HL-60 (cell line): ENCODE results near the gene ADAM19.

ENCODE experiments used
- DNase-seq, 2 experiments: peaks; one replicate each; pipeline ENCODE4 v3.0.0-alpha.2; 2010 to 2020; ENCODE audit warnings: low read depth in 1 of 2, low spot score in 1 of 2
- H3K27ac ChIP-seq: fragments of 250-450 bp; sonication (Bioruptor Pico); replicated peaks from 2 replicates; pipeline ENCODE4 v1.5.1; 2020; ENCODE audit warnings: mild to moderate bottlenecking, moderate library complexity
- H3K27me3 ChIP-seq: fragments of 250-450 bp; sonication (Bioruptor Pico); 2 replicates; pipeline ENCODE4 v1.5.1; 2021; ENCODE audit warnings: mild to moderate bottlenecking, moderate library complexity; ENCODE audit not compliant: insufficient read depth, poor library complexity, severe bottlenecking
- H3K4me3 ChIP-seq: replicated peaks from 2 replicates; pipeline ENCODE4 v1.5.1; 2011; ENCODE audit warnings: mild to moderate bottlenecking, control low read depth, low read length; ENCODE audit not compliant: insufficient read depth
- GABPA ChIP-seq: IDR thresholded peaks from 2 replicates; pipeline ENCODE4 v1.6.1; 2012; ENCODE audit warnings: low read depth
- POLR2AphosphoS5 ChIP-seq: IDR thresholded peaks from 2 replicates; pipeline ENCODE4 v1.6.1; 2012; ENCODE audit warnings: low read depth
- SPI1 ChIP-seq: IDR thresholded peaks from 2 replicates; pipeline ENCODE4 v1.6.1; 2012; ENCODE audit warnings: low read depth, mild to moderate bottlenecking, borderline replicate concordance
- TF ChIP-seq, protein P1 (sequence below): IDR thresholded peaks from 2 replicates; pipeline ENCODE4 v1.6.1; 2012; ENCODE audit warnings: low read depth; ENCODE audit not compliant: insufficient replicate concordance
- TF ChIP-seq, protein P2 (sequence below): IDR thresholded peaks from one replicate; pipeline ENCODE4 v1.5.1; 2011; ENCODE audit warnings: low read length, control low read depth, inconsistent platforms; ENCODE audit not compliant: insufficient read depth

ADAM19 gene

DNA sequence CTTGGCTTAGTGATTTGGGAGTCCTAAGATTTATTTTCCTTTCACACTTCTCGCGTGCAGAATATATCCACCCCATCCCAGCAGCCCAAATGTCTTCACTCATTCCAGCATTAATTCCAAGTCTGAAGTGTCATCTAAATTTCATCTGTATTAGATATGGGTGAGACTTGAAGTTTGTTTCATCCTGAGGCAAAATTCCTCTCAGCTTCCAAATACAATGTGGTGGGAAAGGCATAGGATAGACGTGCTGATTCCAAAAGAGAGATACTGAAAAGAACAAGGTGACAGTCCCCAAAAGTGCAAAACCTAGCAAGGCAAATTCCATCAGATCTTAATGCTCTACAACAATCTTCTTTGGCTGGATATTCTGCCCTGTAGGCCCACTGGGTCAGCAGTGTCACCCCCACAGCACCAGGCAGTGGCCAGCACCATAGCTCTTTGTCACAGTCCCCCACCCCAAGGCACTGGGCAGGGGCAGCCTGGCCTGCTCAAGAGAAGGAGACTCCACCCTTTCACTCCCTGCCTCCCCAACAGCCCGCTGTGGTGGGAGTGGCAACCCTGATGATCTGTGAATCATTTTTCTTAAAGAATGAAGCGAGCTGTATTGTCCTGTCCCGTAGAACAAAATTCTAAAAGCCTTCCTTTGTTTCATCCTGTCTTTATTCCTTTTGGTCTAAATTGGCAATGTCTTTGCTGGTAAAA lies 2.7 kb upstream of the ADAM19 start:
- TF ChIP-seq, protein P1, sequence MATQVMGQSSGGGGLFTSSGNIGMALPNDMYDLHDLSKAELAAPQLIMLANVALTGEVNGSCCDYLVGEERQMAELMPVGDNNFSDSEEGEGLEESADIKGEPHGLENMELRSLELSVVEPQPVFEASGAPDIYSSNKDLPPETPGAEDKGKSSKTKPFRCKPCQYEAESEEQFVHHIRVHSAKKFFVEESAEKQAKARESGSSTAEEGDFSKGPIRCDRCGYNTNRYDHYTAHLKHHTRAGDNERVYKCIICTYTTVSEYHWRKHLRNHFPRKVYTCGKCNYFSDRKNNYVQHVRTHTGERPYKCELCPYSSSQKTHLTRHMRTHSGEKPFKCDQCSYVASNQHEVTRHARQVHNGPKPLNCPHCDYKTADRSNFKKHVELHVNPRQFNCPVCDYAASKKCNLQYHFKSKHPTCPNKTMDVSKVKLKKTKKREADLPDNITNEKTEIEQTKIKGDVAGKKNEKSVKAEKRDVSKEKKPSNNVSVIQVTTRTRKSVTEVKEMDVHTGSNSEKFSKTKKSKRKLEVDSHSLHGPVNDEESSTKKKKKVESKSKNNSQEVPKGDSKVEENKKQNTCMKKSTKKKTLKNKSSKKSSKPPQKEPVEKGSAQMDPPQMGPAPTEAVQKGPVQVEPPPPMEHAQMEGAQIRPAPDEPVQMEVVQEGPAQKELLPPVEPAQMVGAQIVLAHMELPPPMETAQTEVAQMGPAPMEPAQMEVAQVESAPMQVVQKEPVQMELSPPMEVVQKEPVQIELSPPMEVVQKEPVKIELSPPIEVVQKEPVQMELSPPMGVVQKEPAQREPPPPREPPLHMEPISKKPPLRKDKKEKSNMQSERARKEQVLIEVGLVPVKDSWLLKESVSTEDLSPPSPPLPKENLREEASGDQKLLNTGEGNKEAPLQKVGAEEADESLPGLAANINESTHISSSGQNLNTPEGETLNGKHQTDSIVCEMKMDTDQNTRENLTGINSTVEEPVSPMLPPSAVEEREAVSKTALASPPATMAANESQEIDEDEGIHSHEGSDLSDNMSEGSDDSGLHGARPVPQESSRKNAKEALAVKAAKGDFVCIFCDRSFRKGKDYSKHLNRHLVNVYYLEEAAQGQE, result no peak
- TF ChIP-seq SPI1 (no peak), POLR2AphosphoS5 (no peak), GABPA (no peak)
- TF ChIP-seq, protein P2, sequence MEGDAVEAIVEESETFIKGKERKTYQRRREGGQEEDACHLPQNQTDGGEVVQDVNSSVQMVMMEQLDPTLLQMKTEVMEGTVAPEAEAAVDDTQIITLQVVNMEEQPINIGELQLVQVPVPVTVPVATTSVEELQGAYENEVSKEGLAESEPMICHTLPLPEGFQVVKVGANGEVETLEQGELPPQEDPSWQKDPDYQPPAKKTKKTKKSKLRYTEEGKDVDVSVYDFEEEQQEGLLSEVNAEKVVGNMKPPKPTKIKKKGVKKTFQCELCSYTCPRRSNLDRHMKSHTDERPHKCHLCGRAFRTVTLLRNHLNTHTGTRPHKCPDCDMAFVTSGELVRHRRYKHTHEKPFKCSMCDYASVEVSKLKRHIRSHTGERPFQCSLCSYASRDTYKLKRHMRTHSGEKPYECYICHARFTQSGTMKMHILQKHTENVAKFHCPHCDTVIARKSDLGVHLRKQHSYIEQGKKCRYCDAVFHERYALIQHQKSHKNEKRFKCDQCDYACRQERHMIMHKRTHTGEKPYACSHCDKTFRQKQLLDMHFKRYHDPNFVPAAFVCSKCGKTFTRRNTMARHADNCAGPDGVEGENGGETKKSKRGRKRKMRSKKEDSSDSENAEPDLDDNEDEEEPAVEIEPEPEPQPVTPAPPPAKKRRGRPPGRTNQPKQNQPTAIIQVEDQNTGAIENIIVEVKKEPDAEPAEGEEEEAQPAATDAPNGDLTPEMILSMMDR, result no peak
- H3K27me3 ChIP-seq, result peaks cover 35% of the 10 kb centered on the region
- DNase-seq, result no peak
- H3K27ac ChIP-seq, result no peak overlapping the region
- no peak overlapping the region for H3K4me3 ChIP-seq

DNA sequence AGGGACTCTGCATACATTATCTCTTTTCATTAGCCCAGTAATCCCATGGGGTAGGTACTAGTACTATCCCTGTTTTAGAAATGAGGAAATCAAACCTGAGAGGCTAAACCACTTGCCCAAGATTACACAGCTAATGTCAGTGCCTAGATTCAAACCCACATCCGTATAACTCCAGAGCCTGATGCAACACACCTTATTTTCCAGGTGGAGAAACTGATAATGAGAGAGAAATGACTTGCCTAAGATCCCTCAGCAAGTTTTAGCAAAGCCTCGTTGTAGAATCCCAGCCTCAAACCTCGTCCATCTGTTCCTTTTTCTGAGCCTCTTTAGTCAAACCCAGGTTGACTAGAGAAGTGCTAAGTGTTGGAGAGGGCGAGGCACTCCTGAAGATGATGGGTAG lies 1.1 kb upstream of the ADAM19 start:
- Histone ChIP-seq H3K27me3 (peaks cover 35% of the 10 kb centered on the region), H3K27ac (no peak overlapping the region), H3K4me3 (no peak overlapping the region)
- no peak for TF ChIP-seq SPI1
- no peak for TF ChIP-seq POLR2AphosphoS5
- TF ChIP-seq GABPA, result no peak
- TF ChIP-seq, protein P2, result no peak
- TF ChIP-seq, protein P1, result no peak
- no peak for DNase-seq

DNA sequence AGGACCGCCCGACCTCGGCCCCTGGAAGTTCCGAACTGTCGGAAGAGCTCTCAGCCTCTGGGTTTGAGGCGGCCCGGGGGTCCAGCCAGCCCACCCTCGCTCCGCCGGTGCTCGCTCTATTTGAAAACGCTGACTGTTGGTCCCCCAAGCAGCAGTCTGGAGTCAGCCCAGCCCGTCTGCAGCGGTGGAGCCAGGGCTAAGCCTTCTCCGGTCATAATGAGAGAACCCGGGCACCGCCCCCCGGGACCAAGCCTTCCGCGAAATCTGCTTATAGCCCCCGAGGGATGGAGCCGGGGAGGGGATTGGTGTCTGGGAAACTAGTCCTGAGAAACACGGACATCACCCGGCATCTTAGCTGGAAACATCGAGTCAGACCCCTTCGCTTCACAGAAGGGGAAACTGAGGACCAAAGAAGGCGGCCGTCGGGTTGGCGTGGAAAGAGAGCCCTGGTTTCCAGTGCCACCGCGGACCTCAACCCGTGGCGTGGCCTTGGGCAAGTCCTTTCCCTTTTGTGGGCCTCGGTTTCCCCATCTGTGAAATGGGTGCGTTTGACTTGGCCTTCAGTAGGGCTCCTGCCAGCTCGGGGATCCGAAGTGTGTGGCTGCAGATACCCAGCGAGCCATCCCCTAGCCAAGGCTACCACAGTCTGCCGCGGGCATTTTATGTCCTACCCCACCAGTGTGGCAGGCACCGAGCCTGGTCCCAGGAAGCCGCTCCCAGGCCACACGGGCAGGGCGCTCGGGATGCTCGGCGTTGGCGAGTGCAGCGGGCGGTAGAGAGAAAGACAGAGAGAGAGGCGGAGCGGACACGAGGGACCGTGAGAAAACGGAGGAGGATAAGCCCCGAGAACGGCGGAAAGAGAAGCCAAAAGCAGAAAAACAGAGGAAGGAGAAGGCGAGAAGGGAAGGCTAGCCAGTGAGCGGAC lies 857 bp downstream of the ADAM19 start:
- TF ChIP-seq POLR2AphosphoS5 (no peak), SPI1 (no peak), GABPA (no peak)
- TF ChIP-seq, protein P2, result no peak
- TF ChIP-seq, protein P1, result no peak
- no peak for DNase-seq
- Histone ChIP-seq H3K4me3 (peak overlapping the region; percentile 25), H3K27me3 (peaks cover 34% of the 10 kb centered on the region), H3K27ac (no peak overlapping the region)
